B cell (primary cell): Measurements from ENCODE around the gene CBX4. TPM values are rescaled to one million over a fixed set of nuclear protein-coding genes. Genes with fewer than 3 reads are reported as not detected.
A peak's percentile ranks its signal among the peaks of the same experiment; 100 is the strongest.

ENCODE experiments used
- ATAC-seq: fragments of 200-7000 bp; cut with Tn5 transposase; one replicate; pipeline ENCODE4 v1.10.0; 2021; ENCODE audit warnings: low read depth, mild to moderate bottlenecking, moderate number of reproducible peaks, moderate library complexity
- CTCF ChIA-PET: fragments of 350-600 bp; sonication (Branson Sonifier 250); formaldehyde crosslinking; loops from one replicate; lab custom pipeline; 2021; ENCODE audit warnings: antibody characterized with exemption, inconsistent platforms; lab: Charles Lee
- POLR2A ChIA-PET: fragments of 350-600 bp; sonication (Branson Sonifier 250); formaldehyde crosslinking; loops from one replicate; lab custom pipeline; 2021; ENCODE audit warnings: antibody characterized with exemption; lab: Charles Lee
- DNase-seq: peaks from one replicate; pipeline ENCODE4 v3.0.0; 2013
- H2AFZ ChIP-seq: 2 replicates; pipeline ENCODE4 v1.6.1; 2012; ENCODE audit warnings: mild to moderate bottlenecking, low read depth, low read length; ENCODE audit not compliant: insufficient read depth, poor library complexity, severe bottlenecking
- H3K27ac ChIP-seq, 2 donors: 1 replicate in 1 of 2; 2 replicates in 1 of 2; pipeline ENCODE4 v1.5.1; 2012 to 2013; ENCODE audit warnings: low read length in 2 of 2, mild to moderate bottlenecking in 2 of 2, moderate library complexity in 1 of 2
- H3K27me3 ChIP-seq, 4 experiments: fragments of 200-600 bp in 1 of 4; sonication (generic) in 1 of 4; replicated peaks in 1 of 4; 1 replicate in 2 of 4; 2 replicates in 2 of 4; pipeline versions ENCODE4 v1.6.1 to v1.7.0; 2013 to 2016; ENCODE audit warnings: low read length in 3 of 4, mild to moderate bottlenecking in 2 of 4, mixed read lengths in 1 of 4, moderate library complexity in 1 of 4; ENCODE audit not compliant: insufficient read depth in 4 of 4, control insufficient read depth in 3 of 4; ENCODE audit errors: control extremely low read depth in 1 of 4
- H3K36me3 ChIP-seq, 2 experiments: replicated peaks in 1 of 2; 1 replicate in 1 of 2; 2 replicates in 1 of 2; pipeline versions ENCODE4 v1.6.1 to v1.7.1; 2013; ENCODE audit warnings: low read length in 1 of 2; ENCODE audit not compliant: insufficient read depth in 2 of 2, control insufficient read depth in 1 of 2; ENCODE audit errors: control extremely low read depth in 1 of 2, extremely low read depth in 1 of 2
- H3K4me1 ChIP-seq, 2 donors: fragments of 200-600 bp in 1 of 2; sonication (generic) in 1 of 2; 1 replicate in 1 of 2; 2 replicates in 1 of 2; pipeline versions ENCODE4 v1.5.1 to v1.6.1; 2013 to 2017; ENCODE audit warnings: low read length in 2 of 2; ENCODE audit not compliant: control insufficient read depth in 2 of 2, insufficient read depth in 2 of 2
- H3K4me2 ChIP-seq: replicated peaks from 2 replicates; pipeline ENCODE3; 2012; ENCODE audit warnings: mild to moderate bottlenecking, low read depth, low read length; ENCODE audit not compliant: poor library complexity, severe bottlenecking
- H3K4me3 ChIP-seq, 5 experiments: fragments of 200-600 bp in 1 of 5; sonication (generic) in 1 of 5; 1 replicate in 3 of 5; 2 replicates in 2 of 5; pipeline versions ENCODE4 v1.5.1 to v1.7.0; 2011 to 2016; ENCODE audit warnings: low read length in 4 of 5, mild to moderate bottlenecking in 4 of 5, low read depth in 2 of 5, control low read depth in 1 of 5, moderate library complexity in 1 of 5; ENCODE audit not compliant: insufficient read depth in 1 of 5; ENCODE audit errors: control extremely low read depth in 1 of 5, extremely low read depth in 1 of 5
- H3K79me2 ChIP-seq: fragments of 200-600 bp; sonication (generic); one replicate; pipeline ENCODE4 v1.6.0; 2016; ENCODE audit warnings: low read length; ENCODE audit not compliant: control insufficient read depth, insufficient read depth
- H3K9ac ChIP-seq: fragments of 200-600 bp; sonication (generic); 2 replicates; pipeline ENCODE4 v1.6.1; 2017; ENCODE audit warnings: mild to moderate bottlenecking, low read length, moderate library complexity
- H3K9me3 ChIP-seq, 3 donors: one replicate each; pipeline versions ENCODE4 v1.6.1 to v1.7.1; 2013; ENCODE audit warnings: low read length in 2 of 3; ENCODE audit not compliant: control insufficient read depth in 2 of 3, insufficient read depth in 1 of 3; ENCODE audit errors: control extremely low read depth in 1 of 3
- H4K20me1 ChIP-seq: 2 replicates; pipeline ENCODE4 v1.6.0; 2012; ENCODE audit warnings: mild to moderate bottlenecking, low read length; ENCODE audit not compliant: insufficient read depth, control insufficient read depth, poor library complexity, severe bottlenecking
- H3K27ac Mint-ChIP-seq: one replicate; pipeline ENCODE4 v1.8.0; 2021; ENCODE audit warnings: mixed read lengths
- H3K27me3 Mint-ChIP-seq: one replicate; pipeline ENCODE4 v1.8.0; 2021; ENCODE audit warnings: mixed read lengths
- H3K4me1 Mint-ChIP-seq: one replicate; pipeline ENCODE4 v1.8.0; 2021; ENCODE audit warnings: mixed read lengths
- H3K4me3 Mint-ChIP-seq: one replicate; pipeline ENCODE4 v1.8.0; 2021; ENCODE audit warnings: mixed read lengths
- H3K9me3 Mint-ChIP-seq: one replicate; pipeline ENCODE4 v1.8.0; 2022; ENCODE audit warnings: mixed read lengths; ENCODE audit not compliant: insufficient read depth
- CTCF ChIP-seq: fragments of 200-600 bp; IDR thresholded peaks from one replicate; pipeline ENCODE4 v1.8.0; 2022; ENCODE audit warnings: antibody characterized with exemption, mild to moderate bottlenecking
- EZH2 ChIP-seq: IDR thresholded peaks from 2 replicates; pipeline ENCODE4 v1.6.1; 2012; ENCODE audit warnings: borderline replicate concordance, low read depth, mild to moderate bottlenecking, moderate library complexity, low read length; ENCODE audit not compliant: insufficient read depth, poor library complexity, severe bottlenecking
- WGBS: methylation state at CpG from one replicate; pipeline ENCODE4 v1.1.5; 2013; ENCODE audit warnings: missing lambda C conversion rate; ENCODE audit not compliant: insufficient coverage; 5-methylcytosine and 5-hydroxymethylcytosine counted together
- intact Hi-C: fragments of 100-400 bp; cut with micrococcal nuclease; formaldehyde crosslinking; loops from one replicate; pipeline ENCODE4 v1.10.0; 2022
- polyA plus RNA-seq: library from polyadenylated mRNA; depleted of rRNA; stranded (reverse); fragments of >200 nt; gene quantifications from 2 replicates; pipeline ENCODE4 v1.2.3, GENCODE V29; 2012
- total RNA-seq, 2 donors: library from RNA; stranded (reverse); fragments of 120-200 nt in 1 of 2; gene quantifications; 1 replicate in 1 of 2; 2 replicates in 1 of 2; pipeline versions ENCODE4 v1.2.3 to v1.2.4, GENCODE V29; 2013 to 2022

CBX4 gene
- total and polyA plus RNA-seq, 2 donors (not counting 1 experiment from before 2014, with no cell fraction given), result 81.9 to 115 TPM

- peaks cover 55% of the 10 kb centered on the region for H3K27me3 Mint-ChIP-seq
- no peaks in the 10 kb centered on the region for H3K79me2 ChIP-seq
- ChIA-PET CTCF (interaction anchor here (1.3 kb wide), 1 partner anchor 37 kb away, joined by 4 read pairs; the partner anchor contains the start of gene CBX4), POLR2A (interaction anchor here (0.6 to 1.2 kb wide), 4 partner anchors 9 to 38 kb away, joined by 3 to 4 read pairs (median 3); no protein-coding TSS in a partner anchor)
- H3K36me3 ChIP-seq, result no peaks in the 10 kb centered on the region
- no peak overlapping the region for H3K4me3 Mint-ChIP-seq
- intact Hi-C loops, result no loop called here
- H3K27ac Mint-ChIP-seq, result peak overlapping the region; percentile 65
- peaks cover 0 to 94% (median 33%) of the 10 kb centered on the region in 3 donors for H3K9me3 ChIP-seq
- H3K4me1 Mint-ChIP-seq, result peaks cover 37% of the 10 kb centered on the region
- ATAC-seq (no peak), DNase-seq (peak; percentile 25)
- H3K4me3 ChIP-seq, result no peak overlapping the region
- H3K4me1 ChIP-seq, result peaks cover 65 to 90% of the 10 kb centered on the region in 2 donors
- WGBS, result 9% methylated on average over 10 of the region's 11 CpGs
- H3K9me3 Mint-ChIP-seq, result peaks cover 3% of the 10 kb centered on the region
- H3K27me3 ChIP-seq, result peaks cover 0 to 94% (median 77%) of the 10 kb centered on the region in 4 experiments
- H2AFZ ChIP-seq, result no peak overlapping the region
- peaks cover 50% of the 10 kb centered on the region for H4K20me1 ChIP-seq
- H3K4me2 ChIP-seq, result peak overlapping the region; percentile 80
- H3K9ac ChIP-seq, result no peak overlapping the region
- H3K27ac ChIP-seq, result no peak overlapping the region
- TF ChIP-seq CTCF (no peak), EZH2 (peak; percentile 44)
Measured at GRCh38 chr17:79802039-79802735, 37.1 kb downstream of the CBX4 start.
